GM18861 (cell line): Measurements from ENCODE around the gene NETO2.
"Not testable (repeated sequence)": the region's sequence is repeated elsewhere in the genome, so short reads cannot be mapped to it uniquely, and the experiment has no call there.

Source experiments
- ATAC-seq: cut with Tn5 transposase; IDR thresholded peaks from one replicate; pipeline ENCODE4 v1.9.1; 2021; ENCODE audit not compliant: unreplicated experiment

The NETO2 gene, protein sequence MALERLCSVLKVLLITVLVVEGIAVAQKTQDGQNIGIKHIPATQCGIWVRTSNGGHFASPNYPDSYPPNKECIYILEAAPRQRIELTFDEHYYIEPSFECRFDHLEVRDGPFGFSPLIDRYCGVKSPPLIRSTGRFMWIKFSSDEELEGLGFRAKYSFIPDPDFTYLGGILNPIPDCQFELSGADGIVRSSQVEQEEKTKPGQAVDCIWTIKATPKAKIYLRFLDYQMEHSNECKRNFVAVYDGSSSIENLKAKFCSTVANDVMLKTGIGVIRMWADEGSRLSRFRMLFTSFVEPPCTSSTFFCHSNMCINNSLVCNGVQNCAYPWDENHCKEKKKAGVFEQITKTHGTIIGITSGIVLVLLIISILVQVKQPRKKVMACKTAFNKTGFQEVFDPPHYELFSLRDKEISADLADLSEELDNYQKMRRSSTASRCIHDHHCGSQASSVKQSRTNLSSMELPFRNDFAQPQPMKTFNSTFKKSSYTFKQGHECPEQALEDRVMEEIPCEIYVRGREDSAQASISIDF

GRCh38 chr16:47143677-47144558, at the start of gene NETO2:
Gene NETO2 (minus strand): TSS chr16:47143945. CDS start chr16:47143612, 333 bp downstream.
- peak; percentile 39 for ATAC-seq

DNA sequence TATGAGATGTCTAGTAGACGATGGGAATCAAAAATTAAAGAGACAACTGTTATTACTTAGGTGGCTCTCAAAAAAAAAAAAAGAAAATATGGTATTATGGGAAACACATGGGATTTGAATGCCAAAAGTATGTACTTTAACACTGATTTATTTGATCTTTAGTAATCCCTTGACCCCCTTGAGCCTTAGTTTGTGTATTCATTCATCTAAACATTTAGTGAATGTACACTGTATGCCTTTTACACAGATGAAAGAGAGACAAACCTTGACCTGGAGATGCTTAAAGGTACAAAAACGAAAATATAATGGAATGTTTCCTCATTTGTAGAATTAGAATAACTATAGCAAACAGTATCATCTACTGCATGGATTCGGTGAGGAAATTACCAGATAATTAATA, 38.6 kb upstream of the NETO2 start:
- ATAC-seq: no peak

DNA sequence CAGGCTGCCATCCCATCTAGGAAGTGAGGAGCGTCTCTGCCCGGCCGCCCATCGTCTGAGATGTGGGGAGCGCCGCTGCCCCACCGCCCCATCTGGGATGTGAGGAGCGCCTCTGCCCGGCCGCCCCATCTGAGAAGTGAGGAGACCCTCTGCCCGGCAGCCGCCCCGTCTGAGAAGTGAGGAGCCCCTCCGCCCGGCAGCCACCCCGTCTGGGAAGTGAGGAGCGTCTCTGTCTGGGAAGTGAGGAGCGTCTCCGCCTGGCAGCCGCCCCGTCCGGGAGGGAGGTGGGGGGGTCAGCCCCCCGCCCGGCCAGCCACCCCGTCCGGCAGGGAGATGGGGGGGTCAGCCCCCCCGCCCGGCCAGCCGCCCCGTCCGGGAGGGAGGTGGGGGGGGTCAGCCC, 37.3 kb upstream of the NETO2 start:
- ATAC-seq: not testable (repeated sequence)

DNA sequence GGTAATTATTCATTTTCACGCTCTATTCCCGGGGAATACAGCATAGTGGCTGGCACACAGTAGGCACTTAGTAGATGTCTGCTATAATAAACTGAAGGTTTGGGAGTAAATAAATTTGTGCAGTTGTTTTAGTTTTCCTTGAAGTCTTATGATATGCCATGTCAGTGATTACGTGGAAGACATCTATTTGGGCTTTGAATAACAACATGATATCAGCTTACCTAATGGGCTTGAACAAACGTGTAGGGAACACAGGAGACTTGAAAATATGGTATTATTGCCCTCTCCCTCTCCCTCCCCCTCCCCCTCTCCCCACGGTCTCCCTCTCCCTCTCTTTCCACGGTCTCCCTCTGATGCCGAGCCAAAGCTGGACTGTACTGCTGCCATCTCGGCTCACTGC, 36.3 kb upstream of the NETO2 start:
- ATAC-seq: no peak

DNA sequence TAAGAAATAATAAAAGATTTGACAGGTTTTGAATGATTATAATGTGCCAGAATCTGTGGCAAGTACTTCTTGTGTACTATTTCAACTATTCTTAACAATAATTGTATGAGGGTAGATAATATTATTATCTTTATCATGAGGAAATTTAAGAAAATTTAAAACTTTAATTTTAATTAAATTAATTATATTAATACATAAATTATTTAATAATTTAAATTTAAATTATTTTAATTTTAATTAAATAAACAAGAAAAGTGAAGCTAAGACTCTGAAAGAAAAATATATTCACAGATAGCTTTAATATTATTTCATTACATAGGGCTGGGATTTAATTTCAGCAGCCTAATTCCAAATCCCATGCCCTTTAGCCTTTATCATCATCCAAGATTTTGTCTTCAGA, 31.4 kb upstream of the NETO2 start:
- ATAC-seq: no peak

- ATAC-seq: no peak
These were observed 19.1 kb upstream of the NETO2 start for GRCh38 chr16:47162670-47163420.

DNA sequence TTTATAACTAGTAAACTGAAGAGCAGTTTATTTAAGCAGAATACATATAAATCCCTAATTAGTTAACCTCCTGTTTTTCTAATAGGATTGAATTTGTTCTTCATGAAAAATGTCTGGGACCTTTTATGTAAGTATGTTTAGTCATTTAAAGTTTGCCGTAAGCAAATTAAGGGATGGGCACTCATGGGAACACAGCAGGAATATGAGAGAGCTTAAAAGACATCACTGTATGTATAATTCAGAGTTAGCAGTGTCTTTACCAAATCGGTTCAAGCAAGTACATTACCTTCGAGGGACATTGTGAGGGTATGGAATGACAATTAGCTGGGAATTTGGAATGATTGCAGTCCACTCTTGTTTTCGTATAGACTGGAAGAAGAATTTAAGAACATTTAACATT, 17.7 kb upstream of the NETO2 start:
- no peak for ATAC-seq

- no peak for ATAC-seq
These were observed 16.7 kb upstream of the NETO2 start for GRCh38 chr16:47160422-47160821.

DNA sequence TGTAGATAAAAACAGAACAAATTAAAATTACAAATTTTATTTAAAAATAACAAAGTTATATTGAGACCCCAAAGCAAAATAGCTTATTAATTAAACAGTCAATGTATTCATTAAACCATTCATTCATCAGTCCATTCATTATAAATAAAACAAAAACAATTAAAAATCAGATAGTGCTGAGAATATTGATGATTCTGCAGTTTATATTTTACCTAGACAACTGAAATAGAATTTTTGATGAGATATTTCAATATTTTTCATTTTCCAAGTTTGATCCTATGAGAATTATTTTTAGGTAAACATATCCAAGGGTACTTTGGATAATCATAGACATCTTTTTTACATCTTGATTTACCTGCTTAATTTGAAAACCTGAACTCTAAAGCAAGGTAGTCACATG, 15.2 kb upstream of the NETO2 start:
- ATAC-seq: no peak

DNA sequence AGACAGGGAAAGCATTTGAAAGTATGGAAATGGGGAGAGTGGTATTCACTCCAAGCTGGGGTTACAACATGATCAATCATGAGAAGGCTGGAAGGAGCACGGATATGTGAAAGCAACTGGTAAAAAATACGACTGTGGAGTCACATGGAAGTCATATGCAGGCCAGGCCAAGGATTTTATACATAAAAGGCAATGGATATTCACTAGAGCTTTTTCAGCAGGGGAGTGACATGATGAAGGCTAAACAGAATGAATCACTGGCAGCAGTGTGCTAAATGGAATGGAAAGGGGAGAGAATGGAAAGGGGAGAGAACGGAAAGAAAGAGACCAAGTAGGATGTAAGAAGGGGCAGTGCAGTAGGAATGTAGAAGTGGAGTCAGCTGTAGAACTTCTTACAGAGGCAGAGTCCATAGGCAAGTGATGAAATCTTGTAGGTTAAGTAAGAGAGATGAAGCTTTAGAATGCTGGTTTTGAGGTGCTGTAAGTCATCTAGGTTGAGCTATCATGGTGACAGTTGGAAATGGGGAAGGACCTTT, 13.0 kb upstream of the NETO2 start:
- no peak for ATAC-seq

- ATAC-seq: not testable (repeated sequence)
These were observed 8.8 kb upstream of the NETO2 start for GRCh38 chr16:47152501-47152900.

GRCh38 chr16:47150067-47150466, 6.3 kb upstream of the NETO2 start:
- ATAC-seq: no peak

GRCh38 chr16:47144559-47144877, 773 bp upstream of the NETO2 start:
- no peak for ATAC-seq

GRCh38 chr16:47142821-47143676, 696 bp downstream of the NETO2 start:
- ATAC-seq: peak; percentile 53

DNA sequence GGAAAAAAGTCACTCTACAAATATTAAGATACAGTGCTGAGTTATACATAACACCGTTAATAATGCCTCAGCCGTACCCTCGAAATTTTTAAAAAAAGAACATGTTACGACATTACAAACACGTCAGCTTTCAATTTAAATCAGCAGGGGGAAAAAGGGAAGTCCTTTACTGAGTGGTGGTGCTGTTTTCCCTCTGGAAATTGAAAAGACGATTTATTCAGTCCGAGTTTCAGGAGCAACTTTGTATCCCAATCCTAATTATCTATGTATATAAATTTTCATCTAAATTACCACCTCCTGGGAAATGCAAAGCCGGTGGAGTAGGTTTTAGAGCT, 1.3 kb downstream of the NETO2 start:
- no peak for ATAC-seq

- ATAC-seq: peak; percentile 44
These were observed 1.8 kb downstream of the NETO2 start for GRCh38 chr16:47141773-47142485.

DNA sequence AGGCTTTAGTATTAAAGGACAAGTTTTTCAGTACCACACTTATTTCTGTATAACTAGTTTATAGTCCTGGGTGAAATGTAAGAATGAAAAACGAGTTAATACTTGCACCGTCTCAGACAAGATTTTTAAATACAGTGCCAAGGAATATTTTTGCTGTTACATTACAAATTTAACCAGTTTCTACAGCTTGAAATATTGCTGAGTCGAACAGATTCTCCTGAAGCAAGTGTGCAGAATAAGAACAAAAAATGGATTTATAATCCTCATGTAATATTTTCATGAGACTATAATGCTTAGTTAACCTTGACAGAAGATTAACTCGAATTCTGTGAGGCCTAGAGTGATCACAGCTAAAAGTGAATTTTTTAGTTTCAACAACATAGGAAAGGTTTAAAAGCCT, 3.1 kb downstream of the NETO2 start:
- ATAC-seq: no peak

- no peak for ATAC-seq
These were observed 4.1 kb downstream of the NETO2 start for GRCh38 chr16:47139561-47140185.

DNA sequence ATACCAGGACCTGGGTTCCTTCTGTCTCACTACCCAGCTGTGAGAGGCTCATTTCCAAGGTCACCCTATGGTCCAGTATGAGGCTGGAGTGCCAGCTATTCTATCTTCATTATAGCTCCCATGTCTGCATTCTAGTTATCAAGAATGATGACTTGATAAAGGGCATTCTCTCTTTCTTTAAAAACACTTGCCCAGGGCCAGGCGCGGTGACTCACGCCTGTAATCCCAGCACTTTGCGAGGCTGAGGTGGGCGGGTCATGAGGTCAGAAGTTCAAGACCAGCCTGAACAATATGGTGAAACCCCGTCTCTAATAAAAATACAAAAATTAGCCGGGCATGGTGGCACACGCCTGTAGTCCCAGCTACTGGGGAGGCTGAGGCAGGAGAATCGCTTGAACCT, 5.8 kb downstream of the NETO2 start:
- not testable (repeated sequence) for ATAC-seq
